ENCODE results near the gene SOCS1. TPM values are rescaled to one million over a fixed set of nuclear protein-coding genes. Genes with fewer than 3 reads are reported as not detected.
"Not testable (repeated sequence)": the region's sequence is repeated elsewhere in the genome, so short reads cannot be mapped to it uniquely, and the experiment has no call there.

SOCS1 gene
- total RNA-seq, 1 experiment from 2014 or later: 0.68 TPM

GRCh38 chr16:11289696-11290095 is 33.7 kb upstream of the SOCS1 start:
- in situ Hi-C loops (cut with HindIII; ENCODE audit: low sequenced_read_pairs); DNase-seq (ENCODE audit: low spot score): not testable (repeated sequence)

- DNase-seq (ENCODE audit: low spot score): no peak
- in situ Hi-C loops (cut with HindIII; ENCODE audit: low sequenced_read_pairs): no loop called here
Observed at GRCh38 chr16:11289202-11289601, 33.2 kb upstream of the SOCS1 start.

GRCh38 chr16:11285842-11286241 is 29.8 kb upstream of the SOCS1 start:
- in situ Hi-C loops (cut with HindIII; ENCODE audit: low sequenced_read_pairs): no loop called here
- no peak for DNase-seq (ENCODE audit: low spot score)

GRCh38 chr16:11283820-11284248 is 27.8 kb upstream of the SOCS1 start:
- in situ Hi-C loops (cut with HindIII; ENCODE audit: low sequenced_read_pairs): no loop called here
- no peak for DNase-seq (ENCODE audit: low spot score)

GRCh38 chr16:11280616-11281522 is 24.9 kb upstream of the SOCS1 start, which contains the start of gene PRM1:
Gene PRM1, minus strand, starts transcription at chr16:11281330. Its CDS starts 92 bp downstream, at chr16:11281238.
- DNase-seq (ENCODE audit: low spot score): peak; percentile 33
- in situ Hi-C loops (cut with HindIII; ENCODE audit: low sequenced_read_pairs): no loop called here

GRCh38 chr16:11278681-11279628 is 23.0 kb upstream of the SOCS1 start:
- no peak for DNase-seq (ENCODE audit: low spot score)
- in situ Hi-C loops (cut with HindIII; ENCODE audit: low sequenced_read_pairs): loop anchor here (5.0 kb wide), 1 partner anchor 103 kb away; no protein-coding TSS in a partner anchor

- in situ Hi-C loops (cut with HindIII; ENCODE audit: low sequenced_read_pairs): loop anchor here (5.0 kb wide), 1 partner anchor 105 kb away; no protein-coding TSS in a partner anchor
- DNase-seq (ENCODE audit: low spot score): no peak
Observed at GRCh38 chr16:11277607-11278337, 21.8 kb upstream of the SOCS1 start.

- in situ Hi-C loops (cut with HindIII; ENCODE audit: low sequenced_read_pairs): loop anchor here (5.0 kb wide), 1 partner anchor 105 kb away; no protein-coding TSS in a partner anchor
- no peak for DNase-seq (ENCODE audit: low spot score)
Observed at GRCh38 chr16:11276896-11277593, 21.0 kb upstream of the SOCS1 start.

GRCh38 chr16:11276143-11276895 is 20.3 kb upstream of the SOCS1 start, which contains the start of gene PRM2:
Gene PRM2, minus strand, starts transcription at chr16:11276480. Its CDS starts 110 bp downstream, at chr16:11276370.
- DNase-seq (ENCODE audit: low spot score): no peak
- in situ Hi-C loops (cut with HindIII; ENCODE audit: low sequenced_read_pairs): loop anchor here (5.0 kb wide), 1 partner anchor 106 kb away; no protein-coding TSS in a partner anchor

- DNase-seq (ENCODE audit: low spot score): no peak
- in situ Hi-C loops (cut with HindIII; ENCODE audit: low sequenced_read_pairs): loop anchor here (5.0 kb wide), 1 partner anchor 107 kb away; no protein-coding TSS in a partner anchor
Observed at GRCh38 chr16:11274964-11275363, 19.0 kb upstream of the SOCS1 start.

- DNase-seq (ENCODE audit: low spot score): no peak
- in situ Hi-C loops (cut with HindIII; ENCODE audit: low sequenced_read_pairs): no loop called here
Observed at GRCh38 chr16:11273721-11274324, 17.8 kb upstream of the SOCS1 start.

GRCh38 chr16:11272921-11273720 is 17.1 kb upstream of the SOCS1 start, which contains the start of gene PRM3:
Gene PRM3, minus strand, starts transcription at chr16:11273629. Its CDS starts 34 bp downstream, at chr16:11273595.
- in situ Hi-C loops (cut with HindIII; ENCODE audit: low sequenced_read_pairs): no loop called here
- no peak for DNase-seq (ENCODE audit: low spot score)

- in situ Hi-C loops (cut with HindIII; ENCODE audit: low sequenced_read_pairs): no loop called here
Observed at GRCh38 chr16:11272484-11272883, 16.5 kb upstream of the SOCS1 start.

GRCh38 chr16:11271610-11272009 is 15.6 kb upstream of the SOCS1 start:
- DNase-seq (ENCODE audit: low spot score): no peak
- in situ Hi-C loops (cut with HindIII; ENCODE audit: low sequenced_read_pairs): no loop called here

More at GRCh38 chr16:11272484-11272883, 16.5 kb upstream of the SOCS1 start:
- DNase-seq (ENCODE audit: low spot score): no peak

GRCh38 chr16:11270602-11271162 is 14.7 kb upstream of the SOCS1 start:
- in situ Hi-C loops (cut with HindIII; ENCODE audit: low sequenced_read_pairs): no loop called here
- DNase-seq (ENCODE audit: low spot score): no peak

GRCh38 chr16:11268921-11269375 is 12.9 kb upstream of the SOCS1 start, which contains the start of gene TNP2:
Gene TNP2, minus strand, starts transcription at chr16:11269325. Its CDS starts 63 bp downstream, at chr16:11269262.
- DNase-seq (ENCODE audit: low spot score): no peak
- in situ Hi-C loops (cut with HindIII; ENCODE audit: low sequenced_read_pairs): no loop called here
